GM12864 (cell line): Measurements from ENCODE around the gene KCNK18.

ENCODE experiments used
- DNase-seq: peaks from one replicate; pipeline ENCODE4 v3.0.0-alpha.2; 2011; ENCODE audit warnings: low read depth
- H3K4me3 ChIP-seq: 2 replicates; pipeline ENCODE4 v1.5.1; 2011; ENCODE audit warnings: mild to moderate bottlenecking, low read depth, low read length, control low read depth
- TF ChIP-seq, protein P1 (sequence below): IDR thresholded peaks from 2 replicates; pipeline ENCODE4 v1.5.1; 2011; ENCODE audit warnings: low read depth, mild to moderate bottlenecking, moderate library complexity, low read length, control low read depth, inconsistent platforms; ENCODE audit errors: missing control alignments

KCNK18 gene

GRCh38 chr10:117259279-117259678 is 62.0 kb downstream of the KCNK18 start:
- TF ChIP-seq, protein P1, sequence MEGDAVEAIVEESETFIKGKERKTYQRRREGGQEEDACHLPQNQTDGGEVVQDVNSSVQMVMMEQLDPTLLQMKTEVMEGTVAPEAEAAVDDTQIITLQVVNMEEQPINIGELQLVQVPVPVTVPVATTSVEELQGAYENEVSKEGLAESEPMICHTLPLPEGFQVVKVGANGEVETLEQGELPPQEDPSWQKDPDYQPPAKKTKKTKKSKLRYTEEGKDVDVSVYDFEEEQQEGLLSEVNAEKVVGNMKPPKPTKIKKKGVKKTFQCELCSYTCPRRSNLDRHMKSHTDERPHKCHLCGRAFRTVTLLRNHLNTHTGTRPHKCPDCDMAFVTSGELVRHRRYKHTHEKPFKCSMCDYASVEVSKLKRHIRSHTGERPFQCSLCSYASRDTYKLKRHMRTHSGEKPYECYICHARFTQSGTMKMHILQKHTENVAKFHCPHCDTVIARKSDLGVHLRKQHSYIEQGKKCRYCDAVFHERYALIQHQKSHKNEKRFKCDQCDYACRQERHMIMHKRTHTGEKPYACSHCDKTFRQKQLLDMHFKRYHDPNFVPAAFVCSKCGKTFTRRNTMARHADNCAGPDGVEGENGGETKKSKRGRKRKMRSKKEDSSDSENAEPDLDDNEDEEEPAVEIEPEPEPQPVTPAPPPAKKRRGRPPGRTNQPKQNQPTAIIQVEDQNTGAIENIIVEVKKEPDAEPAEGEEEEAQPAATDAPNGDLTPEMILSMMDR: no peak
- no peak overlapping the region for H3K4me3 ChIP-seq
- DNase-seq: no peak
